H1 (cell line): ENCODE results near the gene ACTBL2. TPM values are rescaled to one million over a fixed set of nuclear protein-coding genes. Genes with fewer than 3 reads are reported as not detected.

Experiments
- ATF2 ChIP-seq: IDR thresholded peaks from 2 replicates; pipeline ENCODE4 v1.6.1; 2012; ENCODE audit warnings: low read length, inconsistent platforms
- BCL11A ChIP-seq, 2 experiments: IDR thresholded peaks; one replicate each; pipeline ENCODE4 v1.6.1; 2011; ENCODE audit warnings: low read depth in 2 of 2, low read length in 2 of 2, mild to moderate bottlenecking in 2 of 2
- CEBPB ChIP-seq: IDR thresholded peaks from 2 replicates; pipeline ENCODE4 v1.6.1; 2012; ENCODE audit warnings: low read depth, low read length
- KDM5A ChIP-seq: fragments of 200-600 bp; IDR thresholded peaks from 2 replicates; pipeline ENCODE4 v1.7.1; 2012; ENCODE audit warnings: mild to moderate bottlenecking, low read length, inconsistent platforms, mixed read lengths
- NRF1 ChIP-seq: IDR thresholded peaks from 2 replicates; pipeline ENCODE4 v1.6.1; 2011; ENCODE audit warnings: mild to moderate bottlenecking, low read depth, low read length, improper control_type of control experiment
- RAD21 ChIP-seq, 2 experiments: IDR thresholded peaks in 1 of 2; conservative IDR thresholded peaks in 1 of 2; 2 replicates each; pipeline ENCODE4 v1.6.1; 2011; ENCODE audit warnings: low read depth in 2 of 2, low read length in 2 of 2, improper control_type of control experiment in 1 of 2, inconsistent platforms in 1 of 2, mild to moderate bottlenecking in 1 of 2, moderate library complexity in 1 of 2
- polyA plus RNA-seq, 7 experiments: library from polyadenylated mRNA; depleted of rRNA in 3 of 7; stranded (reverse) in 5 of 7; unstranded in 2 of 7; fragments of >200 nt in 5 of 7; fragments of 200-250 nt in 2 of 7; gene quantifications; 1 replicate in 5 of 7; 2 replicates in 1 of 7; 4 replicates in 1 of 7; pipeline versions ENCODE4 v1.2.1 to v1.2.3, GENCODE V29; 2011 to 2013; ENCODE audit warnings: missing spikeins in 2 of 7, mixed read lengths in 2 of 7
- total RNA-seq: library from RNA; stranded (reverse); fragmentation: NEBNext Ultra II Directional; extraction: Animal tissue kit (Norgen Biotek cat#: 25700); gene quantifications from 2 replicates; pipeline ENCODE4 v1.2.1, GENCODE V29; 2021

Gene ACTBL2
- total and polyA plus RNA-seq, 2 of the 8 experiments (the other 6 are each of a cell fraction or from before 2014, with no cell fraction given) = not detected

GRCh38 chr5:57509501-57510260, 27.1 kb upstream of the ACTBL2 start (continued):
- no peak for TF ChIP-seq RAD21 (IDR thresholded peaks at IDR 0.05 in 1 of 2, conservative IDR thresholded peaks at IDR 0.05 in 1 of 2; ENCODE audit: low read depth in 2 of 2, low read length in 2 of 2)
- no peak for TF ChIP-seq KDM5A
- no peak for TF ChIP-seq CEBPB
- no peak for TF ChIP-seq ATF2
- no peak for TF ChIP-seq NRF1
- no peak for TF ChIP-seq BCL11A (IDR thresholded peaks at IDR 0.05; ENCODE audit: low read depth in 2 of 2, low read length in 2 of 2)
